Measurements from ENCODE around the gene ZBTB18. TPM values are rescaled to one million over a fixed set of nuclear protein-coding genes. Genes with fewer than 3 reads are reported as not detected.

The ZBTB18 gene
- total RNA-seq, 1 experiment from 2014 or later = 15.2 TPM

- ChIA-PET CTCF (no interaction called here), POLR2A (ENCODE audit: low non-redundant PET) (no interaction called here)
- no peaks in the 10 kb centered on the region for H3K4me1 ChIP-seq (ENCODE audit: insufficient read depth, low read length, poor library complexity, severe bottlenecking)
- no TSS peak for BruUV-seq (replicated peaks)
- intact Hi-C loops (cut with micrococcal nuclease; ENCODE audit: unreplicated experiment) = no loop called here
- no peak overlapping the region for H3K27ac ChIP-seq (ENCODE audit: low read depth, low read length, poor library complexity, severe bottlenecking)
- no peaks in the 10 kb centered on the region for H3K36me3 ChIP-seq (ENCODE audit: insufficient read depth, low read length, poor library complexity, severe bottlenecking)
- TF ChIP-seq CTCF (conservative IDR thresholded peaks at IDR 0.05; ENCODE audit: low read depth, low read length) (no peak), EZH2 (IDR thresholded peaks at IDR 0.05; ENCODE audit: borderline replicate concordance, low read depth, low read length, poor library complexity, severe bottlenecking) (no peak)
- no peaks in the 10 kb centered on the region for H3K27me3 ChIP-seq (replicated peaks; ENCODE audit: insufficient read depth, low read depth, low read length, poor library complexity)
- no peak for DNase-seq (ENCODE audit: low spot score)
- no peaks in the 10 kb centered on the region for H3K9me3 ChIP-seq (ENCODE audit: low read depth, low read length, poor library complexity, severe bottlenecking)
- no peak overlapping the region for H3K4me3 ChIP-seq (ENCODE audit: low read depth, low read length, poor library complexity, severe bottlenecking)
Measured at GRCh38 chr1:244010703-244011123, 40.4 kb upstream of the ZBTB18 start.

- intact Hi-C loops (cut with micrococcal nuclease; ENCODE audit: unreplicated experiment) = no loop called here
- Histone ChIP-seq H3K4me3 (ENCODE audit: low read depth, low read length, poor library complexity, severe bottlenecking) (no peak overlapping the region), H3K9me3 (ENCODE audit: low read depth, low read length, poor library complexity, severe bottlenecking) (no peaks in the 10 kb centered on the region), H3K4me1 (ENCODE audit: insufficient read depth, low read length, poor library complexity, severe bottlenecking) (no peaks in the 10 kb centered on the region), H3K27me3 (replicated peaks; ENCODE audit: insufficient read depth, low read depth, low read length, poor library complexity) (no peaks in the 10 kb centered on the region), H3K27ac (ENCODE audit: low read depth, low read length, poor library complexity, severe bottlenecking) (no peak overlapping the region), H3K36me3 (ENCODE audit: insufficient read depth, low read length, poor library complexity, severe bottlenecking) (no peaks in the 10 kb centered on the region)
- DNase-seq (ENCODE audit: low spot score) = no peak
- CTCF ChIA-PET = no interaction called here
- no TSS peak for BruUV-seq (replicated peaks)
- TF ChIP-seq CTCF (conservative IDR thresholded peaks at IDR 0.05; ENCODE audit: low read depth, low read length) = no peak
- TF ChIP-seq EZH2 (IDR thresholded peaks at IDR 0.05; ENCODE audit: borderline replicate concordance, low read depth, low read length, poor library complexity, severe bottlenecking) = no peak
- POLR2A ChIA-PET (ENCODE audit: low non-redundant PET) = no interaction called here
Measured at GRCh38 chr1:244011271-244011670, 39.8 kb upstream of the ZBTB18 start.

- H3K27ac ChIP-seq (ENCODE audit: low read depth, low read length, poor library complexity, severe bottlenecking) = no peak overlapping the region
- no peaks in the 10 kb centered on the region for H3K4me1 ChIP-seq (ENCODE audit: insufficient read depth, low read length, poor library complexity, severe bottlenecking)
- no peak overlapping the region for H3K4me3 ChIP-seq (ENCODE audit: low read depth, low read length, poor library complexity, severe bottlenecking)
- ChIA-PET CTCF (no interaction called here), POLR2A (ENCODE audit: low non-redundant PET) (no interaction called here)
- intact Hi-C loops (cut with micrococcal nuclease; ENCODE audit: unreplicated experiment) = no loop called here
- no TSS peak for BruUV-seq (replicated peaks)
- H3K27me3 ChIP-seq (replicated peaks; ENCODE audit: insufficient read depth, low read depth, low read length, poor library complexity) = no peaks in the 10 kb centered on the region
- no peaks in the 10 kb centered on the region for H3K36me3 ChIP-seq (ENCODE audit: insufficient read depth, low read length, poor library complexity, severe bottlenecking)
- TF ChIP-seq CTCF (conservative IDR thresholded peaks at IDR 0.05; ENCODE audit: low read depth, low read length) (no peak), EZH2 (IDR thresholded peaks at IDR 0.05; ENCODE audit: borderline replicate concordance, low read depth, low read length, poor library complexity, severe bottlenecking) (no peak)
- no peaks in the 10 kb centered on the region for H3K9me3 ChIP-seq (ENCODE audit: low read depth, low read length, poor library complexity, severe bottlenecking)
- DNase-seq (ENCODE audit: low spot score) = no peak
Measured at GRCh38 chr1:244011786-244012185, 39.3 kb upstream of the ZBTB18 start.
